GM19043 (cell line): ENCODE data around the gene ACOT9.
"Not testable (repeated sequence)": the region's sequence is repeated elsewhere in the genome, so short reads cannot be mapped to it uniquely, and the experiment has no call there.

ENCODE experiments used
- ATAC-seq: cut with Tn5 transposase; IDR thresholded peaks from one replicate; pipeline ENCODE4 v1.9.1; 2021; ENCODE audit warnings: low read depth; ENCODE audit not compliant: unreplicated experiment

ACOT9 gene

DNA sequence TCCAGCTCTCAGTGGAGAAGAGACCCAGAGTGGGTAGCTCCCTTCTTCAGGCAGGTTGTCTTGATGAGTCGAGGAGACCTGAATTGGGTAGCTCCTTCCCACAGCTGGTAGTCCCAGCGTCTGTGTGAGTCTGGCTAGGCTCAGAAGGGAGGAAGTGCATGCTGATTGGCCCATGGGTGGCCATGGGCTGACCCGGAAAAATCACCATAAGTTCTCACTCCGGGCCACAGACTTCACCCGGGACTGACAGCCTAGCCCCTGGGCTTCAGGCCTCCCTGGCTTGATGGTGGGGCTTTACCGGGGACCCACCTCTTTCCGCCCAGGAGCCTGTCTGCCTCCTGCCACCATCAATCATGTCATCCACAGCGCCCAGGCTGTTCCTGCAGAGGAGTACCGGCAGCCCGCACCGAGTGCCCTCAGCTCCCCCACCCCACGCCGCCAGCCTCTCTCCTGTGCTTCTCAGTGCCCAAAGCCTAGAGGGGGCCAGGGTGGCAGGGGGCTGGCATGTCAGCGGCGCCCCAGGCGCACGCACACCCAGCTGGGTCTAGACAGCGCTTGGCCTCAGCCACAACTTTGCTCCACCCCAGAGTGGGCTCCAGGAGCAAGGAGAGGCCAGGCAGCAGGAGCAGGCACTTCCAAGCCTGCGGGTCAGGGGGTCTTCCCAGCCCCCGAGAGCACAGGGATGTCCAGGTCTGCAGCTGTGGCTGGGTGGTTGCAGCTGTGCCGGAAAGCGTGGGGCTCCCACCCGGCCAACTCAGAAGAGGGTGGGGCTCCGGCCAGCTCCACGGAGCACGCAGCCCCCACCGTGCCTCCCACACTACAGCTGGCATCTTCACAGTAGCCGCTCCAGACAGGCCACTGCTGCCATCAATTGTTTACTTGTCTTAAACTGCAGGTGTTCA lies 23.8 kb upstream of the ACOT9 start:
- peak; percentile 54 for ATAC-seq

- no peak for ATAC-seq
These were observed 22.8 kb upstream of the ACOT9 start for GRCh38 chrX:23765868-23766267.

GRCh38 chrX:23765449-23765848 lies 22.4 kb upstream of the ACOT9 start:
- no peak for ATAC-seq

GRCh38 chrX:23764188-23764984 lies 21.3 kb upstream of the ACOT9 start:
- no peak for ATAC-seq

GRCh38 chrX:23759821-23760220 lies 16.7 kb upstream of the ACOT9 start:
- no peak for ATAC-seq

GRCh38 chrX:23756165-23756564 lies 13.1 kb upstream of the ACOT9 start:
- peak; percentile 64 for ATAC-seq

- ATAC-seq = no peak
These were observed 11.6 kb upstream of the ACOT9 start for GRCh38 chrX:23754664-23755063.

- no peak for ATAC-seq
These were observed 9.8 kb upstream of the ACOT9 start for GRCh38 chrX:23752740-23753415.

DNA sequence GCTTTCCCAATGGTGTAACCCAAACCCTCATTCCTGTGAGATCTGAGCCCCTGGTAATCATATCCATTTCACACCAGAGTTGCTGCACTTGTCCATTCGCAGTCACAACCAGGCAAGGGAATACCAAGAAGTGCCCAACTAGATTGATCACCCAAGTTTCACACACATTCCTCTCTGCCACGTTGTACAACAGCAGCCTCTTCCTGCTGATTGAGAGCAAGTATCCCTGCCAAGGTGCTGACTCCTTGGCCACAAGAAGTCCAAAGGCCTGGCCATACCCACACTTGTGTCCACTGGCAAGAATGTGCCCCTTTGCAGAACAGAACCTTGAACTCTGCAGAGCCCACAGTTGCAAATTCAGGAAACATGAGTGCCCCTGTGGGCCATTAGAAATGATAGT lies 6.5 kb upstream of the ACOT9 start:
- no peak for ATAC-seq

GRCh38 chrX:23749129-23749528 lies 6.1 kb upstream of the ACOT9 start:
- ATAC-seq = no peak

GRCh38 chrX:23745786-23746185 lies 2.7 kb upstream of the ACOT9 start:
- no peak for ATAC-seq

- ATAC-seq = not testable (repeated sequence)
These were observed 521 bp upstream of the ACOT9 start for GRCh38 chrX:23743623-23743971.

GRCh38 chrX:23742174-23742696 lies 841 bp downstream of the ACOT9 start:
- ATAC-seq = no peak

DNA sequence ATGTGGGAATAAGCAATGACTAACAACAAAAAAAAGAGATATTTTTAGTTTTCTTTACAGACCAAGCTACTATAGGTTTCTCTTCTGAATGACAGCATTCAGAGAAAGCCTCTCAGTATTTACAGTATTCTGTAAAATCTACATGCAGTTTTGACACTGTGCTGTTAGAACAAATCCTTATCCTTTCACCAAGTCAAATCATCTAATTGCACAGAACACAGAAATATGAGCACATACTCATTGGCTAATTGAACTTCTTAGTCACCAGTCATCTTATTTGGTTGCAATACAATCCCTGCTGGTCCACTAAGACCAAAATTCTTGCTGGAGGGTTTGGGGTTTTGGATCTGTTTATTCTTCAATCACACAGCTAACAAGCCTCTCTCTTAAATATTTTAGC lies 5.7 kb downstream of the ACOT9 start:
- no peak for ATAC-seq

- no peak for ATAC-seq
These were observed 7.0 kb downstream of the ACOT9 start for GRCh38 chrX:23736030-23736429.

DNA sequence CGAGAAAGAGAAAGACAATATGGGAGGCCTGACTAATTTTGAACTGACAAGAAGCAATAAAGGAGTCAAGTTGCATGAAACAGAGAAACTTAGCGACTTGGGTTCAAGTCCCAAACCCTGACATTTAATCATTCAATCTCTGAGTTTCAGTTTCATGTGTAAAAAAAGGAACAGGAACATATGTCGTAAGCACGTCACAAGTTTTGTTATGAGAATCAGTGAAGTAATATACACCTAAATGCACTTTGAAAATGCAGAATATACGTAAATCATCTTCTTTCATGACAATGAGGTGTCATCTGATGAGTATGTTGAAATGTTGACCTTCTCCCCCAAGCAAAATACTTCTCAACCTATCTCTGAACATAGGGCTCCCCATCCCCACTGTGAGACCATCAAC lies 10.4 kb downstream of the ACOT9 start:
- ATAC-seq = peak; percentile 74

- no peak for ATAC-seq
These were observed 11.1 kb downstream of the ACOT9 start for GRCh38 chrX:23731951-23732350.

DNA sequence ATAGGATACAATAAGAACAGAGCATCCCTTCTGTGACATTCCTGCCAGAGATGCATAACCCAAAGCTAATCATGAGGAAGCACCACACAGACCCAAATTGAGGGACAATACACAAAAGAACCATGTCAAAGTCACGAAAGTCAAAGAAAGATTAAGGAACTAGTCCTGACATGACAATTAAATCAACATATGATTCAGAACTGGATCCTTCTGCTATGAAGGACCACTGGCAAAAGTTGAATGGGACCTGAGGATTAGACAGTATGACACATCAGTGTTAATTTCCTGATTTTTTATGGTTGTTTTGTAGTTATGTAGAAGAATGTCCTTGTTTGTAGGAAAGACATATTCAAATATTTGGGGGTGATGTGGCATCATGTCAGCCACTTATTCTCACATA lies 13.9 kb downstream of the ACOT9 start:
- no peak for ATAC-seq

DNA sequence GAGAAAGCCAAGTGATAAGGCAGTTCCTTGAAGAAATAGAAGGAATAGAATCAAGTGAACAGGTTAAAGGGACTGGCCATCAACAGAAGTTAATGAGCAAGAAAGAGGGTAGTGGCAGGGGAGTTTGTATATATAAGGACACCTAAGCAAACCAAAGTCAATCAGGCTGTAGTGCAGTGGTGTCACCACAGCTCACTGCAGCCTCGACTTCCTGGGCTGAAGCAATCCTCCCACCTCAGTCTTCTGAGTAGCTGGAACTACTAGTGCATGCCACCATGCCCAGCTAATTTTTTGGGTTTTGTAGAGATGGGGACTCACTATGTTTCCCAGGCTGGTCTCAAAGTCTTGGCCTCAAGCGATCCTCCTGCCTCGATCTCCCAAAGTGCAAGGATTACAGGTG lies 15.9 kb downstream of the ACOT9 start:
- no peak for ATAC-seq

DNA sequence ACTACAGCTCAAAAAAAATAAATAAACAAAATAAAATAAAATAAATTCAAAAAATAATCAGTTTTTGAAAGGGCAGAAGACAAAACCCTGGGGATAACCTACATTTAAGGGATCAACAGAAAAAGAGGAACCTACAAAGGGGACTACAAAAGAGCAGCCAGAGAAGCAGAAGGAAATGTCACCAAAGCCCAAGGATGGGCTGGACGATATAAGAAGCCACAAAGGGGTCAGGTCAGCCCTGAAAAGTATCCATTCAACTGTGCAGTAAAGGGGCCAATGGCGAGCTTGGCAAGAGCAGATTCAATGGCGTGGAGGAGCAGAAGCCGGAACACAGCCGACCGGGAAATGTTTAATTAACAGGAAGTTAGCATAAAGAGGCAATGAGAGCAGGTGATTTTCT lies 16.9 kb downstream of the ACOT9 start:
- ATAC-seq = no peak

GRCh38 chrX:23720117-23720677 lies 22.9 kb downstream of the ACOT9 start:
- no peak for ATAC-seq
